ENCODE measurements around the gene FGFR3.

Gene FGFR3

GRCh38 chr4:1762264-1763010 is 30.7 kb upstream of the FGFR3 start:
- Histone ChIP-seq H3K4me3 (ENCODE audit: low read depth, low read length) (no peak overlapping the region), H3K4me1 (no peaks in the 10 kb centered on the region), H3K9me3 (no peaks in the 10 kb centered on the region), H3K27me3 (no peaks in the 10 kb centered on the region), H3K36me3 (no peaks in the 10 kb centered on the region)
- no peak for TF ChIP-seq CTCF (IDR thresholded peaks at IDR 0.05; ENCODE audit: low read depth, low read length)
- DNase-seq, result no peak

- no peak overlapping the region for H3K4me3 ChIP-seq (ENCODE audit: low read depth, low read length)
- no peaks in the 10 kb centered on the region for H3K36me3 ChIP-seq
- no peaks in the 10 kb centered on the region for H3K27me3 ChIP-seq
- DNase-seq, result no peak
- H3K9me3 ChIP-seq, result no peaks in the 10 kb centered on the region
- no peaks in the 10 kb centered on the region for H3K4me1 ChIP-seq
- no peak for TF ChIP-seq CTCF (IDR thresholded peaks at IDR 0.05; ENCODE audit: low read depth, low read length)
Observed at GRCh38 chr4:1763070-1763549, 30.0 kb upstream of the FGFR3 start.

DNA sequence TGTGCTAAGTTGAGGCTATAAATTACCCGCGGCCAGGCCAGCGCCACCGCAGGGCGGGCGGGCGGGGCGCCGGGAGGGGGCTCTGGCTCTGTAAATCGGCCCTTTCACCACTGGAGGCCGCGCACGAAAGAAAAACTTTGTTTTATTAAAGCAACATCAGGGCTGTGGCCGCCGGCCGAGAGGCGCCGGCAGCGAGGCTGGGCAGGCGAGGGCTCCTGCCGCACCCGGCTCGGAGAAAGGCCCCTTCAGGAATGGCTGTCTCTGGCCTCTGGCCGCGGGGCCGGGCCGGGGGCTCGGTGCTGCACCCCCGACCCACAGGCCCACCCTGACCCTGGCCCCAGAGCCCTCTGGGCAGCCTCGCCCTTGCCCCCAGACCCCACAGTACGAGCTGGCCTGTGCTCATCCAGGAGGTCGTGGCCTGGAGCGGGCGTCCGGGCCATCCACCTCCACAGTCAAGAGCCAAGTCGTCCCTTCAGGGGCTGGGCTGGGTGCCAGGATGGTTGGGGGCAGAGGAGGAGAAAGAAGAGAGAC is 29.5 kb upstream of the FGFR3 start:
- DNase-seq, result no peak
- no peaks in the 10 kb centered on the region for H3K27me3 ChIP-seq

DNA sequence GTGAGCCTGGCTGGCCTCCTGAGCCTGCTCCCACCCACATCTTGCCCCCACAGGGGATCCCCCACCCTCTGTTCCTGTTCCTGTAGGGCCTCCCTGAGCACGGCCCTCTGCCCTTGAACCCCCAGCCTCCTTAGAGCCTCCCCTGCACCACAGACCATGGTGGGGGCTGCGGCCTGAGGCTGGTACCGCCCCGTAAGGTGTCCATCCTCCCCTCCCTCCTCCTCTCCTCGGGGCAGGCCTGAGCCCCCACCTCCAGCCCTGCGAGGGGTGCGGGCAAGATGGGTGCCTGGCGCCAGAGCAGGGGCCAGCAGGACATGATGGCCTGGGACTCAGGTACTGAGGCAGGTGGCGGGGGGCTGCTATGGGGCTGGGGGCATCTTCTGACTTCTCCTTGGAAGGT is 28.4 kb upstream of the FGFR3 start:
- TF ChIP-seq CTCF (IDR thresholded peaks at IDR 0.05; ENCODE audit: low read depth, low read length), result no peak
- Histone ChIP-seq H3K36me3 (no peaks in the 10 kb centered on the region), H3K9me3 (no peaks in the 10 kb centered on the region), H3K4me1 (no peaks in the 10 kb centered on the region), H3K27me3 (no peaks in the 10 kb centered on the region), H3K4me3 (ENCODE audit: low read depth, low read length) (no peak overlapping the region)
- DNase-seq, result no peak

More for the DNA sequence above, 29.5 kb upstream of the FGFR3 start:
- Histone ChIP-seq H3K36me3 (no peaks in the 10 kb centered on the region), H3K4me3 (ENCODE audit: low read depth, low read length) (no peak overlapping the region), H3K9me3 (no peaks in the 10 kb centered on the region), H3K4me1 (no peaks in the 10 kb centered on the region)
- TF ChIP-seq CTCF (IDR thresholded peaks at IDR 0.05; ENCODE audit: low read depth, low read length), result no peak

- Histone ChIP-seq H3K4me1 (no peaks in the 10 kb centered on the region), H3K4me3 (ENCODE audit: low read depth, low read length) (no peak overlapping the region), H3K9me3 (no peaks in the 10 kb centered on the region), H3K27me3 (no peaks in the 10 kb centered on the region), H3K36me3 (no peaks in the 10 kb centered on the region)
- TF ChIP-seq CTCF (IDR thresholded peaks at IDR 0.05; ENCODE audit: low read depth, low read length), result no peak
- DNase-seq, result no peak
Observed at GRCh38 chr4:1765409-1766072, 27.6 kb upstream of the FGFR3 start.
